Calu3 (cell line): Measurements from ENCODE around the gene SCO2. TPM values are rescaled to one million over a fixed set of nuclear protein-coding genes. Genes with fewer than 3 reads are reported as not detected.

Source experiments
- BruUV-seq: library from RNA; stranded (reverse); fragments of 400-500 nt; replicated peaks from 2 replicates; lab custom pipeline; 2021; lab: Mats Ljungman, UMichigan
- CTCF ChIA-PET: fragments of 300-600 bp; sonication (Branson Sonifier 250); formaldehyde crosslinking; loops from one replicate; lab custom pipeline; 2022; ENCODE audit warnings: antibody characterized with exemption; lab: Charles Lee
- DNase-seq: peaks from one replicate; pipeline ENCODE4 v3.0.0; 2022
- H3K27ac Mint-ChIP-seq: one replicate; pipeline ENCODE4 v1.8.0; 2022; ENCODE audit warnings: mixed read lengths; ENCODE audit not compliant: unreplicated experiment
- H3K27me3 Mint-ChIP-seq: one replicate; pipeline ENCODE4 v1.8.0; 2022; ENCODE audit warnings: mixed read lengths; ENCODE audit not compliant: unreplicated experiment
- H3K36me3 Mint-ChIP-seq: one replicate; pipeline ENCODE4 v1.8.0; 2022; ENCODE audit warnings: mild to moderate bottlenecking, moderate library complexity, mixed read lengths; ENCODE audit not compliant: insufficient read depth, unreplicated experiment
- H3K4me1 Mint-ChIP-seq: one replicate; pipeline ENCODE4 v1.8.0; 2022; ENCODE audit warnings: mild to moderate bottlenecking, low read depth, mixed read lengths; ENCODE audit not compliant: unreplicated experiment
- H3K4me3 Mint-ChIP-seq: one replicate; pipeline ENCODE4 v1.8.0; 2022; ENCODE audit warnings: mild to moderate bottlenecking, low read depth, moderate library complexity, mixed read lengths; ENCODE audit not compliant: unreplicated experiment
- H3K9me3 Mint-ChIP-seq: one replicate; pipeline ENCODE4 v1.8.0; 2022; ENCODE audit warnings: low read depth, mixed read lengths; ENCODE audit not compliant: unreplicated experiment
- CTCF ChIP-seq: fragments of 200-600 bp; IDR thresholded peaks from one replicate; pipeline ENCODE4 v1.8.0; 2022; ENCODE audit warnings: antibody characterized with exemption; ENCODE audit not compliant: unreplicated experiment
- intact Hi-C: fragments of 100-400 bp; cut with micrococcal nuclease; formaldehyde crosslinking; loops from one replicate; pipeline ENCODE4 v1.10.0; 2022; ENCODE audit not compliant: unreplicated experiment
- total RNA-seq: library from RNA; stranded (reverse); gene quantifications from 2 replicates; pipeline ENCODE4 v1.2.3, GENCODE V29; 2022

SCO2 gene
- total RNA-seq, 1 experiment from 2014 or later = 3.6 TPM

DNA sequence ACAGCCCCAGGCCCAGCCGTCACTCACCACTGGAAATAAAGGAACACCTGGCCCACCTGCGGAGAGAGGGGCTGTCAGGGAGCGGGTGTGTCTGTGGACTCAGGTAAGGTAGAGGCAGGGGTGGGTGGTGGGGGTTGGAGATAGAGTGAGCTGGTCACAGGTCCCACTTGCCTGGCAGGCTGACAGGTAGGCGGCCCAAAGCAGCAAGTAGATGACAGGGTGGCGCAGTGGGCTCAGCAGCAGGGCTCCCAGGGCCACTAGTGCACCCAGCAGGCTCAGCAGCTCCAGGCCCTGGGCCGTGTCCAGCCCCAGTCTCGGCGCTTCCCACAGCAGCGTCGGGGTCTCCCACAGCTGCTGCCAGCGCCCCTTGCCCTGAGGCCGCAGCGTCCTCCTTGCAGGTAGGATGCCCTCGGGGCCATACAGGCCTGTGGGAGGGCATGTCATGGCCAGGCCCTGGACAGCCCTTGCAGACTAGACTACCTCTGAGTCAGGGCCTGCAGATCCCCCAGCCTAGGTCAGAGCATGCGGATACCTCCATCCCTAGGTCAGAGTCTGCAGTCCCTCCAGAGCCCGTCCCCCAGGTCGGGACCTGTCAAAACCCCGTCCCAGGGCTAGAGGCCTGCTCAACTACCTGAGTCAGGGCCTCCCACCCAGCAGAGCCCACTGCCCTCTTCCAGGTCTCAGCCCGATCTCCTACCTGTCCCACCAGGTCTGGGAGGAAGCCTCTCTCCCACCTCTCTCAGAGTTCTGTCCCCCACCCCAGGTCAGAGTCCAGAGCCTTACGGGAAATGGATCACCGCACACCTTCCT, 18.6 kb downstream of the SCO2 start:
- no peak for DNase-seq
- intact Hi-C loops = no loop called here
- peak overlapping the region; percentile 91 for H3K27ac Mint-ChIP-seq
- TF ChIP-seq CTCF = no peak
- TSS peak; percentile 35 for BruUV-seq
- no peaks in the 10 kb centered on the region for H3K9me3 Mint-ChIP-seq
- peak overlapping the region; percentile 91 for H3K4me3 Mint-ChIP-seq
- H3K4me1 Mint-ChIP-seq = peaks cover 17% of the 10 kb centered on the region
- CTCF ChIA-PET = interaction anchor here (1.0 kb wide), 1 partner anchor 10 kb away, joined by 5 read pairs; no protein-coding TSS in a partner anchor
- H3K27me3 Mint-ChIP-seq = no peaks in the 10 kb centered on the region
- peaks cover 52% of the 10 kb centered on the region for H3K36me3 Mint-ChIP-seq

DNA sequence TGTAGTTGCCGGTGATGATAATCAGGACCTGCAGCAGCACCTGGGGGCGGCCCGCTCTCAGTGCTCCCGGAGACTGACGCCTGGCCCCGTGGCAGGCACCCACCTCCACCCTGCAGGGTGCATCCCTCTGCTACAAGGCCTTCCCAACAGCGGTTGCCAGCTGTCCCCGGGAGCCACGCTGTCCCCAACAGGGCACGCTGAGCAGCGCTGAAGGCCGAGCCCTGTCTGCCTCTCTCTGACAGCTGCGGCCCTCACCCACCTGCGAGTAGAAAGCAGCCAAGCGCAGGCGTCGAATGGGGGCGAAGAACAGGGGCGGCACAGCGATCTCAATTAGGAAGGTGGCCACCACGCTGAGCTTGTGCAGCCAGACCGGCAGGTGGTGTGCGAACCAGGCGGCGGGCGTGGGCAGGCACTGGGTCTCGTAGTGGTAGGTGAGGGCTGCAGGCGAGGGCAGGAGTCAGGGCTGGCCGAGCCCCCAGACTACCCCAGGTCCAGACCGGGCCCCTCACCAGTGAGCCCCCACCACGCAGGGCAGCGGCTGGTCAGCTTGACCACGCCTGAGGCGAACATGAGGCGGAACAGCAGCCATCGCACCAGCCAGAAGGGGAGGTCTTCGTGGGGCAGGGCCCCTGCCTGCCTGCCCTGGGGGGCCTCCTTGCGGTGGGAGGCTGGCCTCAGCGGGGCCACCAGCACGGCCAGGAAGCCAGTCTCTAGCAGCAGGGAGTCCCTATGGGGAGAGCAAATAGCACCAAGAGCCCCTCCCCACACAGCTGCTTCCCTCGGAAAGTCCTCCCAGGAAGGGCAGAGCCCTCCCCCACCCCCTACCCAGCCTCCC, 19.4 kb downstream of the SCO2 start:
- Mint-ChIP-seq H3K4me1 (peaks cover 17% of the 10 kb centered on the region), H3K27ac (no peak overlapping the region), H3K27me3 (no peaks in the 10 kb centered on the region), H3K36me3 (peaks cover 47% of the 10 kb centered on the region), H3K9me3 (no peaks in the 10 kb centered on the region), H3K4me3 (peak overlapping the region; percentile 91)
- TF ChIP-seq CTCF = no peak
- intact Hi-C loops = no loop called here
- no TSS peak for BruUV-seq
- CTCF ChIA-PET = interaction anchor here (1.0 kb wide), 1 partner anchor 9 kb away, joined by 5 read pairs; no protein-coding TSS in a partner anchor
- no peak for DNase-seq

GRCh38 chr22:50505276-50505775, 20.1 kb downstream of the SCO2 start:
- Mint-ChIP-seq H3K27ac (no peak overlapping the region), H3K4me3 (no peak overlapping the region), H3K36me3 (peaks cover 47% of the 10 kb centered on the region), H3K27me3 (no peaks in the 10 kb centered on the region), H3K9me3 (no peaks in the 10 kb centered on the region), H3K4me1 (peaks cover 17% of the 10 kb centered on the region)
- CTCF ChIA-PET = no interaction called here
- DNase-seq = no peak
- intact Hi-C loops = no loop called here
- no peak for TF ChIP-seq CTCF
- no TSS peak for BruUV-seq

GRCh38 chr22:50504369-50505211, 20.8 kb downstream of the SCO2 start:
- TF ChIP-seq CTCF = no peak
- H3K4me1 Mint-ChIP-seq = peaks cover 12% of the 10 kb centered on the region
- H3K27ac Mint-ChIP-seq = no peak overlapping the region
- CTCF ChIA-PET = no interaction called here
- H3K36me3 Mint-ChIP-seq = peaks cover 41% of the 10 kb centered on the region
- no peak for DNase-seq
- no peak overlapping the region for H3K4me3 Mint-ChIP-seq
- intact Hi-C loops = no loop called here
- H3K9me3 Mint-ChIP-seq = no peaks in the 10 kb centered on the region
- no peaks in the 10 kb centered on the region for H3K27me3 Mint-ChIP-seq
- BruUV-seq = no TSS peak
